HG03139 (cell line): ENCODE data around the gene LYPD1.

ENCODE experiments used
- ATAC-seq: cut with Tn5 transposase; IDR thresholded peaks from one replicate; pipeline ENCODE4 v1.9.1; 2021; ENCODE audit not compliant: unreplicated experiment

LYPD1 gene

GRCh38 chr2:132668987-132669907, 758 bp downstream of the LYPD1 start:
- ATAC-seq: no peak

GRCh38 chr2:132668189-132668823, 1.7 kb downstream of the LYPD1 start:
- ATAC-seq: no peak

GRCh38 chr2:132667706-132668105, 2.3 kb downstream of the LYPD1 start:
- ATAC-seq: no peak

GRCh38 chr2:132665401-132666140, 4.4 kb downstream of the LYPD1 start:
- ATAC-seq: no peak

GRCh38 chr2:132664096-132664495, 5.9 kb downstream of the LYPD1 start:
- no peak for ATAC-seq

- ATAC-seq: no peak
Observed at GRCh38 chr2:132662732-132663131, 7.3 kb downstream of the LYPD1 start.

- no peak for ATAC-seq
Observed at GRCh38 chr2:132659331-132659730, 10.7 kb downstream of the LYPD1 start.

- no peak for ATAC-seq
Observed at GRCh38 chr2:132656266-132656975, 13.6 kb downstream of the LYPD1 start.

GRCh38 chr2:132654968-132655367, 15.0 kb downstream of the LYPD1 start:
- ATAC-seq: no peak

GRCh38 chr2:132654335-132654734, 15.7 kb downstream of the LYPD1 start:
- no peak for ATAC-seq

GRCh38 chr2:132652474-132652873, 17.5 kb downstream of the LYPD1 start:
- ATAC-seq: no peak

- ATAC-seq: no peak
Observed at GRCh38 chr2:132651115-132652045, 18.6 kb downstream of the LYPD1 start.

GRCh38 chr2:132646540-132647108, 23.4 kb downstream of the LYPD1 start:
- ATAC-seq: no peak

- ATAC-seq: no peak
Observed at GRCh38 chr2:132645722-132646539, 24.1 kb downstream of the LYPD1 start.

GRCh38 chr2:132645176-132645575, 24.8 kb downstream of the LYPD1 start:
- ATAC-seq: no peak

GRCh38 chr2:132642415-132642814, 27.6 kb downstream of the LYPD1 start:
- ATAC-seq: no peak

- no peak for ATAC-seq
Observed at GRCh38 chr2:132641819-132642218, 28.2 kb downstream of the LYPD1 start.

GRCh38 chr2:132640116-132640515, 29.9 kb downstream of the LYPD1 start:
- ATAC-seq: no peak
